GM23338 (cell line): ENCODE measurements around the gene AGAP1. TPM values are rescaled to one million over a fixed set of nuclear protein-coding genes. Genes with fewer than 3 reads are reported as not detected.

Experiments used
- ATAC-seq: fragments of 200-7000 bp; cut with Tn5 transposase; 3 replicates; pipeline ENCODE4 v1.9.1; 2020
- DNase-seq: peaks from one replicate; pipeline ENCODE4 v3.0.0-alpha.2; 2015; ENCODE audit warnings: low spot score
- H2AFZ ChIP-seq: fragments of 200-600 bp; sonication (generic); 2 replicates; pipeline ENCODE4 v1.8.0; 2016; ENCODE audit warnings: antibody characterized with exemption, mild to moderate bottlenecking, moderate library complexity
- H3F3A ChIP-seq: fragments of 200-600 bp; sonication (generic); replicated peaks from 2 replicates; pipeline ENCODE4 v1.8.0; 2017; ENCODE audit warnings: antibody characterized with exemption, mixed run types, low read depth
- H3K27ac ChIP-seq: fragments of 200-600 bp; sonication (generic); 2 replicates; pipeline ENCODE4 v1.6.1; 2016; ENCODE audit warnings: low read depth
- H3K27me3 ChIP-seq: fragments of 200-600 bp; sonication (generic); 2 replicates; pipeline ENCODE4 v1.8.0; 2016; ENCODE audit warnings: mild to moderate bottlenecking, mixed run types, moderate library complexity; ENCODE audit not compliant: insufficient read depth
- H3K36me3 ChIP-seq: fragments of 200-600 bp; sonication (generic); 2 replicates; pipeline ENCODE4 v1.8.0; 2016; ENCODE audit warnings: mild to moderate bottlenecking; ENCODE audit not compliant: insufficient read depth
- H3K4me1 ChIP-seq: fragments of 200-600 bp; sonication (generic); 2 replicates; pipeline ENCODE4 v1.8.0; 2016; ENCODE audit warnings: mild to moderate bottlenecking, moderate library complexity; ENCODE audit not compliant: insufficient read depth
- H3K4me2 ChIP-seq: fragments of 200-600 bp; sonication (generic); 2 replicates; pipeline ENCODE4 v1.7.1; 2017; ENCODE audit warnings: mixed run types
- H3K4me3 ChIP-seq: fragments of 200-600 bp; sonication (generic); 2 replicates; pipeline ENCODE4 v1.6.1; 2016; ENCODE audit warnings: mixed run types
- H3K79me2 ChIP-seq: fragments of 200-600 bp; sonication (generic); replicated peaks from 2 replicates; pipeline ENCODE4 v1.8.0; 2017; ENCODE audit warnings: mild to moderate bottlenecking; ENCODE audit not compliant: insufficient read depth
- H3K9me2 ChIP-seq: fragments of 200-600 bp; sonication (generic); 2 replicates; pipeline ENCODE4 v1.8.0; 2017; ENCODE audit not compliant: insufficient read depth
- H4K20me1 ChIP-seq: fragments of 200-600 bp; sonication (generic); replicated peaks from 2 replicates; pipeline ENCODE4 v1.8.0; 2017; ENCODE audit warnings: mild to moderate bottlenecking; ENCODE audit not compliant: insufficient read depth
- H3K27ac Mint-ChIP-seq: 2 replicates; pipeline ENCODE4 v1.8.0; 2020; ENCODE audit warnings: inconsistent platforms, mild to moderate bottlenecking, moderate library complexity, mixed read lengths
- H3K27me3 Mint-ChIP-seq: 3 replicates; pipeline ENCODE4 v1.8.0; 2022; ENCODE audit warnings: low read depth, mild to moderate bottlenecking, moderate library complexity, mixed read lengths, inconsistent platforms; ENCODE audit not compliant: insufficient read depth, poor library complexity
- H3K36me3 Mint-ChIP-seq: 3 replicates; pipeline ENCODE4 v1.8.0; 2021; ENCODE audit warnings: low read depth, mild to moderate bottlenecking, inconsistent platforms, moderate library complexity, mixed read lengths
- H3K4me1 Mint-ChIP-seq: 3 replicates; pipeline ENCODE4 v1.8.0; 2020; ENCODE audit warnings: mild to moderate bottlenecking, inconsistent platforms, mixed read lengths
- H3K4me3 Mint-ChIP-seq: 3 replicates; pipeline ENCODE4 v1.8.0; 2021; ENCODE audit warnings: moderate library complexity, mild to moderate bottlenecking, inconsistent platforms, mixed read lengths
- H3K9me3 Mint-ChIP-seq: 3 replicates; pipeline ENCODE4 v1.8.0; 2020; ENCODE audit warnings: moderate library complexity, mild to moderate bottlenecking, inconsistent platforms, mixed read lengths
- CREB1 ChIP-seq: fragments of 250-450 bp; sonication (Bioruptor Pico); IDR thresholded peaks from 2 replicates; pipeline ENCODE4 v1.5.0; 2020; ENCODE audit warnings: low read depth, mild to moderate bottlenecking, moderate library complexity
- CTCF ChIP-seq, 2 experiments: fragments of 200-600 bp in 1 of 2; sonication (generic) in 1 of 2; conservative IDR thresholded peaks; 2 replicates each; pipeline versions ENCODE4 v1.5.1 to v1.6.1; 2016 to 2017; ENCODE audit warnings: antibody characterized with exemption in 2 of 2, low read depth in 2 of 2, mild to moderate bottlenecking in 2 of 2, moderate library complexity in 1 of 2
- EZH2 ChIP-seq: fragments of 200-600 bp; sonication (generic); IDR thresholded peaks from one replicate; pipeline ENCODE4 v1.8.0; 2017; ENCODE audit warnings: antibody characterized with exemption, mild to moderate bottlenecking, low read depth; ENCODE audit not compliant: unreplicated experiment
- EZH2phosphoT487 ChIP-seq: fragments of 200-600 bp; sonication (generic); IDR thresholded peaks from one replicate; pipeline ENCODE4 v1.8.1; 2018; ENCODE audit warnings: antibody characterized with exemption; ENCODE audit not compliant: unreplicated experiment
- JUNB ChIP-seq: IDR thresholded peaks from one replicate; pipeline ENCODE4 v1.6.1; 2016; ENCODE audit warnings: antibody characterized with exemption; ENCODE audit not compliant: unreplicated experiment
- NANOG ChIP-seq: IDR thresholded peaks from 2 replicates; pipeline ENCODE4 v1.6.1; 2016; ENCODE audit warnings: antibody characterized with exemption, borderline replicate concordance
- POLR2AphosphoS5 ChIP-seq: IDR thresholded peaks from 2 replicates; pipeline ENCODE4 v1.6.1; 2016; ENCODE audit warnings: antibody characterized with exemption, low read depth
- REST ChIP-seq: IDR thresholded peaks from one replicate; pipeline ENCODE4 v1.6.1; 2018; ENCODE audit warnings: antibody characterized with exemption; ENCODE audit not compliant: unreplicated experiment
- ZNF114 ChIP-seq: fragments of 250-450 bp; sonication (Bioruptor Pico); IDR thresholded peaks from 2 replicates; pipeline ENCODE4 v1.5.0; 2020; ENCODE audit warnings: mild to moderate bottlenecking, moderate library complexity
- ZNF331 ChIP-seq: fragments of 250-450 bp; sonication (Bioruptor Pico); IDR thresholded peaks from 2 replicates; pipeline ENCODE4 v1.5.0; 2020; ENCODE audit warnings: low read depth, mild to moderate bottlenecking, moderate library complexity
- polyA plus RNA-seq: library from polyadenylated mRNA; unstranded; fragments of >200 nt; fragmentation: Nextera tagmentation; extraction: Ambion mirVana; gene quantifications from 2 replicates; pipeline ENCODE4 v1.2.1, GENCODE V29; 2016
- total RNA-seq: library from RNA; depleted of rRNA; stranded (reverse); fragments of >200 nt; shearing (Covaris generic); gene quantifications from 2 replicates; pipeline ENCODE4 v1.2.3, GENCODE V29; 2014
- TF ChIP-seq, protein P1 (sequence below): fragments of 250-450 bp; sonication (Bioruptor Pico); IDR thresholded peaks from 2 replicates; pipeline ENCODE4 v1.5.0; 2020; ENCODE audit warnings: mild to moderate bottlenecking, moderate library complexity

AGAP1 gene
- total and polyA plus RNA-seq, 2 experiments from 2014 or later: 13.3 to 27.9 TPM

DNA sequence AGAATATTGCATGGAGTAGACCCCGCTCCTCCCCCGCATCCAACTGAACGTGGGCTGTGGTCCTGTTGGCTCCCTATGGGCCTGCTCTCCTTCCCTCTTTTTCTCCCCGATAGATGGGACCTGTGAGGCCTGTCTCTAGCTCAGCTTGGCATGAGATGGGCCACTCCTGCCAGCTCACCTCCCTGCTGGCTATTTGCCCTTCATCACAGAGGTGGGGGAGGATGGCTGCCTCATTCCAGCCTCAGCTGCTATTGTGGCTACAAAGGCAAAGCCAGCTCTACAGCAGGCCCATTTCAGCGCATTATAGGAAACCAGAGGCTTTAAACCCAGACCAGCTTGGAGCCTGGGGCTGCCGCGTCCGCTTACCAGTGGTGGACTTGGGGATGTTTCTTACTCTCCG is 360.4 kb downstream of the AGAP1 start (continued):
- TF ChIP-seq, protein P1, sequence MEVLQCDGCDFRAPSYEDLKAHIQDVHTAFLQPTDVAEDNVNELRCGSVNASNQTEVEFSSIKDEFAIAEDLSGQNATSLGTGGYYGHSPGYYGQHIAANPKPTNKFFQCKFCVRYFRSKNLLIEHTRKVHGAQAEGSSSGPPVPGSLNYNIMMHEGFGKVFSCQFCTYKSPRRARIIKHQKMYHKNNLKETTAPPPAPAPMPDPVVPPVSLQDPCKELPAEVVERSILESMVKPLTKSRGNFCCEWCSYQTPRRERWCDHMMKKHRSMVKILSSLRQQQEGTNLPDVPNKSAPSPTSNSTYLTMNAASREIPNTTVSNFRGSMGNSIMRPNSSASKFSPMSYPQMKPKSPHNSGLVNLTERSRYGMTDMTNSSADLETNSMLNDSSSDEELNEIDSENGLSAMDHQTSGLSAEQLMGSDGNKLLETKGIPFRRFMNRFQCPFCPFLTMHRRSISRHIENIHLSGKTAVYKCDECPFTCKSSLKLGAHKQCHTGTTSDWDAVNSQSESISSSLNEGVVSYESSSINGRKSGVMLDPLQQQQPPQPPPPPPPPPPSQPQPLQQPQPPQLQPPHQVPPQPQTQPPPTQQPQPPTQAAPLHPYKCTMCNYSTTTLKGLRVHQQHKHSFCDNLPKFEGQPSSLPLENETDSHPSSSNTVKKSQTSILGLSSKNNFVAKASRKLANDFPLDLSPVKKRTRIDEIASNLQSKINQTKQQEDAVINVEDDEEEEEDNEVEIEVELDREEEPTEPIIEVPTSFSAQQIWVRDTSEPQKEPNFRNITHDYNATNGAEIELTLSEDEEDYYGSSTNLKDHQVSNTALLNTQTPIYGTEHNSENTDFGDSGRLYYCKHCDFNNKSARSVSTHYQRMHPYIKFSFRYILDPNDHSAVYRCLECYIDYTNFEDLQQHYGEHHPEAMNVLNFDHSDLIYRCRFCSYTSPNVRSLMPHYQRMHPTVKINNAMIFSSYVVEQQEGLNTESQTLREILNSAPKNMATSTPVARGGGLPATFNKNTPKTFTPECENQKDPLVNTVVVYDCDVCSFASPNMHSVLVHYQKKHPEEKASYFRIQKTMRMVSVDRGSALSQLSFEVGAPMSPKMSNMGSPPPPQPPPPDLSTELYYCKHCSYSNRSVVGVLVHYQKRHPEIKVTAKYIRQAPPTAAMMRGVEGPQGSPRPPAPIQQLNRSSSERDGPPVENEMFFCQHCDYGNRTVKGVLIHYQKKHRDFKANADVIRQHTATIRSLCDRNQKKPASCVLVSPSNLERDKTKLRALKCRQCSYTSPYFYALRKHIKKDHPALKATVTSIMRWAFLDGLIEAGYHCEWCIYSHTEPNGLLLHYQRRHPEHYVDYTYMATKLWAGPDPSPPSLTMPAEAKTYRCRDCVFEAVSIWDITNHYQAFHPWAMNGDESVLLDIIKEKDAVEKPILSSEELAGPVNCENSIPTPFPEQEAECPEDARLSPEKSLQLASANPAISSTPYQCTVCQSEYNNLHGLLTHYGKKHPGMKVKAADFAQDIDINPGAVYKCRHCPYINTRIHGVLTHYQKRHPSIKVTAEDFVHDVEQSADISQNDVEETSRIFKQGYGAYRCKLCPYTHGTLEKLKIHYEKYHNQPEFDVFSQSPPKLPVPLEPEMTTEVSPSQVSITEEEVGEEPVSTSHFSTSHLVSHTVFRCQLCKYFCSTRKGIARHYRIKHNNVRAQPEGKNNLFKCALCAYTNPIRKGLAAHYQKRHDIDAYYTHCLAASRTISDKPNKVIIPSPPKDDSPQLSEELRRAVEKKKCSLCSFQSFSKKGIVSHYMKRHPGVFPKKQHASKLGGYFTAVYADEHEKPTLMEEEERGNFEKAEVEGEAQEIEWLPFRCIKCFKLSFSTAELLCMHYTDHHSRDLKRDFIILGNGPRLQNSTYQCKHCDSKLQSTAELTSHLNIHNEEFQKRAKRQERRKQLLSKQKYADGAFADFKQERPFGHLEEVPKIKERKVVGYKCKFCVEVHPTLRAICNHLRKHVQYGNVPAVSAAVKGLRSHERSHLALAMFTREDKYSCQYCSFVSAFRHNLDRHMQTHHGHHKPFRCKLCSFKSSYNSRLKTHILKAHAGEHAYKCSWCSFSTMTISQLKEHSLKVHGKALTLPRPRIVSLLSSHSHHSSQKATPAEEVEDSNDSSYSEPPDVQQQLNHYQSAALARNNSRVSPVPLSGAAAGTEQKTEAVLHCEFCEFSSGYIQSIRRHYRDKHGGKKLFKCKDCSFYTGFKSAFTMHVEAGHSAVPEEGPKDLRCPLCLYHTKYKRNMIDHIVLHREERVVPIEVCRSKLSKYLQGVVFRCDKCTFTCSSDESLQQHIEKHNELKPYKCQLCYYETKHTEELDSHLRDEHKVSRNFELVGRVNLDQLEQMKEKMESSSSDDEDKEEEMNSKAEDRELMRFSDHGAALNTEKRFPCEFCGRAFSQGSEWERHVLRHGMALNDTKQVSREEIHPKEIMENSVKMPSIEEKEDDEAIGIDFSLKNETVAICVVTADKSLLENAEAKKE: no peak
- TF ChIP-seq ZNF331 (no peak), CREB1 (CRISPR knock-in tag) (no peak), ZNF114 (CRISPR knock-in tag) (no peak)

DNA sequence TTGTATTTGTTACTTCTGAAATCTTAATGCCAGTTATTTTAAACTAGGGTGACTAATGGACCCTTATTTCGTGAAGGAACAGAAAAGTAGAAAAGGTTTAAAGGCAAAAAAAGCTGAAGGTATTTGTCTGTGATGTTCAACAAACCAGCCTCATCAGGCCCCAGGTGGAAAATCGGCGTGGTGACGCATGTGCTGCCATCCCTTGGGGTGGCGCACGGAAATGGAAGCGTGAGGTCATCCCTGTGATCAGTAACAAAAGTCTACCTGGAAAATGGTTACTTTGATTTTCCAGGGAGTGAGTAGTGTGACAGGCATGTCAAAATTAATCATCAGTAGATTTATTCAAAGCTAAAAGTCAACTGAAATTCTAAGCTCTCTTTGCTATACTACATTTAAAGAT is 361.2 kb downstream of the AGAP1 start:
- peaks cover 24% of the 10 kb centered on the region for H3K4me1 ChIP-seq
- Mint-ChIP-seq H3K4me1 (peaks cover 52% of the 10 kb centered on the region), H3K9me3 (no peaks in the 10 kb centered on the region)
- no peak for TF ChIP-seq JUNB
- no peak for TF ChIP-seq ZNF331
- TF ChIP-seq POLR2AphosphoS5: no peak
- TF ChIP-seq REST: no peak
- no peak for TF ChIP-seq EZH2phosphoT487
- no peak for TF ChIP-seq CREB1 (CRISPR knock-in tag)
- no peak for TF ChIP-seq CTCF (conservative IDR thresholded peaks at IDR 0.05; ENCODE audit: low read depth in 2 of 2)
- no peak for TF ChIP-seq NANOG
- TF ChIP-seq EZH2: no peak

More for the DNA sequence above, 361.2 kb downstream of the AGAP1 start:
- ATAC-seq (no peak), DNase-seq (no peak)
- Histone ChIP-seq H3K4me3 (no peak overlapping the region), H3K27me3 (no peaks in the 10 kb centered on the region), H2AFZ (no peak overlapping the region), H4K20me1 (no peaks in the 10 kb centered on the region), H3F3A (no peaks in the 10 kb centered on the region), H3K4me2 (no peak overlapping the region), H3K9me2 (no peaks in the 10 kb centered on the region), H3K36me3 (no peaks in the 10 kb centered on the region), H3K79me2 (no peaks in the 10 kb centered on the region), H3K27ac (no peak overlapping the region)
- Mint-ChIP-seq H3K4me3 (no peak overlapping the region), H3K27ac (no peak overlapping the region), H3K36me3 (no peaks in the 10 kb centered on the region), H3K27me3 (peaks cover 10% of the 10 kb centered on the region)
